Spleen (tissue), 11 donors: ENCODE results near the gene IBA57. TPM values are rescaled to one million over a fixed set of nuclear protein-coding genes. Genes with fewer than 3 reads are reported as not detected.

ENCODE experiments used
- DNase-seq: peaks from one replicate; pipeline ENCODE4 v3.0.0-alpha.2; 2020
- H3K27ac ChIP-seq, 8 donors: fragments of 200-600 bp; sonication (generic) in 7 of 8; 1 replicate in 4 of 8; 2 replicates in 4 of 8; pipeline versions ENCODE4 v1.5.0 to v1.8.0; 2016 to 2021; ENCODE audit warnings: inconsistent platforms in 4 of 8, mild to moderate bottlenecking in 4 of 8, moderate library complexity in 1 of 8
- H3K27me3 ChIP-seq, 7 donors: fragments of 200-600 bp; sonication (generic) in 6 of 7; replicated peaks in 1 of 7; 1 replicate in 4 of 7; 2 replicates in 3 of 7; pipeline versions ENCODE4 v1.5.0 to v1.8.0; 2016 to 2021; ENCODE audit warnings: inconsistent platforms in 3 of 7, mild to moderate bottlenecking in 1 of 7
- H3K36me3 ChIP-seq, 6 donors: fragments of 200-600 bp; sonication (generic) in 5 of 6; 1 replicate in 4 of 6; 2 replicates in 2 of 6; pipeline versions ENCODE4 v1.5.0 to v1.8.0; 2016 to 2021; ENCODE audit warnings: inconsistent platforms in 2 of 6
- H3K4me1 ChIP-seq, 6 donors: fragments of 200-600 bp; sonication (generic) in 5 of 6; 1 replicate in 3 of 6; 2 replicates in 3 of 6; pipeline versions ENCODE4 v1.5.0 to v1.8.0; 2016 to 2021; ENCODE audit warnings: inconsistent platforms in 3 of 6
- H3K4me3 ChIP-seq, 8 donors: fragments of 200-600 bp; sonication (generic) in 7 of 8; 1 replicate in 4 of 8; 2 replicates in 4 of 8; pipeline versions ENCODE4 v1.5.0 to v1.8.0; 2016 to 2021; ENCODE audit warnings: inconsistent platforms in 4 of 8, mild to moderate bottlenecking in 4 of 8, moderate library complexity in 2 of 8
- H3K9me3 ChIP-seq, 8 donors: fragments of 200-600 bp; sonication (generic) in 7 of 8; 1 replicate in 4 of 8; 2 replicates in 4 of 8; pipeline versions ENCODE4 v1.5.0 to v1.8.0; 2016 to 2021; ENCODE audit warnings: inconsistent platforms in 4 of 8
- CTCF ChIP-seq, 11 experiments: fragments of 200-600 bp in 7 of 11; fragments of 450-650 bp in 4 of 11; sonication (generic) in 4 of 11; IDR thresholded peaks in 8 of 11; conservative IDR thresholded peaks in 3 of 11; 1 replicate in 7 of 11; 2 replicates in 4 of 11; pipeline versions ENCODE4 v1.4.0 to v1.8.0; 2016 to 2021; ENCODE audit warnings: antibody characterized with exemption in 11 of 11, inconsistent platforms in 4 of 11, mild to moderate bottlenecking in 1 of 11
- POLR2A ChIP-seq, 3 donors: fragments of 450-650 bp; IDR thresholded peaks; one replicate each; pipeline ENCODE4 v1.5.1; 2017; ENCODE audit warnings: antibody characterized with exemption in 3 of 3, mild to moderate bottlenecking in 1 of 3
- POLR2AphosphoS5 ChIP-seq, 3 donors: sonication (generic); formaldehyde crosslinking; IDR thresholded peaks; one replicate each; pipeline ENCODE4 v1.5.1; 2017; ENCODE audit warnings: antibody characterized with exemption in 3 of 3
- WGBS, 5 donors: extraction: QIAGEN DNeasy Blood & Tissue Kit in 3 of 5; methylation state at CpG; one replicate each; pipeline versions ENCODE4 v1.1.5 to v1.1.7; 2013 to 2018; 5-methylcytosine and 5-hydroxymethylcytosine counted together
- intact Hi-C: fragments of 100-400 bp; cut with DNase I; formaldehyde crosslinking; loops from one replicate; pipeline ENCODE4 v1.15.0; 2023; ENCODE audit warnings: low total_unique reads
- polyA plus RNA-seq, 3 donors: library from polyadenylated mRNA; stranded (reverse); fragments of 200-250 nt; gene quantifications; one replicate each; pipeline ENCODE4 v1.2.1, GENCODE V29; 2013
- total RNA-seq, 7 donors: library from RNA; depleted of rRNA in 3 of 7; stranded (reverse); fragments of >200 nt in 3 of 7; fragmentation: NEBNext Ultra II Directional in 4 of 7; extraction: Animal tissue kit (Norgen Biotek cat#: 25700) in 4 of 7; gene quantifications; one replicate each; pipeline versions ENCODE4 v1.1.0 to v1.2.1, GENCODE V29; 2016 to 2021
- donor health status: healthy with polysubstance abuse.
- donor health status: DM: no; HTN: no; CAD: no; lungs with moderate emphysema.
- donor health status: DM: no; HTN: no; CAD: no.
- donor health status: Bipolar disorder and iron deficiency.
- donor health status: healthy.
- donor health status: DM: no; HTN: no; CAD: no.
- donor health status: DM: yes; HTN: yes; CAD: no.

Gene IBA57
- total and polyA plus RNA-seq, 10 donors = 0.59 to 14.7 (median 9.3) TPM

DNA sequence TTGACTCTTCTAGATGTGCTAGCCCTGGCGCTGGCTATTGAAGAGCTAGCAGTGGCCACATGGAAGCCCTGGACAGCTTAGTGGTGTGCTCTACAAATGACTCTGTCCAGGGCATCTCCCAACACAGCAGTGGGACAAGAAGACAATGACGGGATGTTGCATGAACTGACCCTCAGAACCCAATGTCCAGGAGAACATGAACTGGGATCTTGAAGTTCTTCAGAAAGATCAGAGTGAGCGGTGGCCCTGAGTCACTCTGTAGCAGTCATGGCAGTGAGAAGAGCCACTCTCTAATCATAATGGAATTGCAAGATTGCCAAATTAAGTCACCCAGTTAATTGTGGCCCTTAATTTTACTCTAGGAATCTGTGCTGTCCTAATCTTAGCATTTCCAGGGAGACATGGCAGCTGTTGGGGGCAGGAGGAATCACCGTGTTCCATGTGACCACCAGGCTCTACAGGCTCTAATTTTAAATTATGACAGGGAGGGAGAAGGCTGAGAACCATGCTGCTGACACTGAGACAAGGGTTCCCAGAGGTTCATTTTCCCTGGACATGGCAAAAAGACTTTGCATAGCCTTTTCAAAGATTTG lies 32.0 kb downstream of the IBA57 start:
- Histone ChIP-seq H3K27me3 (no peaks in the 10 kb centered on the region), H3K9me3 (peaks cover 9 to 26% (median 21%) of the 10 kb centered on the region in 8 donors), H3K27ac (no peak overlapping the region), H3K36me3 (peaks cover 0 to 5% (median 0%) of the 10 kb centered on the region in 6 donors), H3K4me3 (no peak overlapping the region), H3K4me1 (peaks cover 0 to 2% (median 0%) of the 10 kb centered on the region in 6 donors)
- peak; percentile 5 for DNase-seq
- TF ChIP-seq POLR2A (IDR thresholded peaks at IDR 0.05) = no peak
- TF ChIP-seq POLR2AphosphoS5 (IDR thresholded peaks at IDR 0.05) = no peak
- TF ChIP-seq CTCF (IDR thresholded peaks at IDR 0.05 in 8 of 11, conservative IDR thresholded peaks at IDR 0.05 in 3 of 11) = no peak
- WGBS, 5 donors = 94 to 98% (median 95%) methylated on average over 4 of the region's 4 CpGs
- intact Hi-C loops = no loop called here

GRCh38 chr1:228198977-228199590 lies 33.5 kb downstream of the IBA57 start:
- Histone ChIP-seq H3K27me3 (no peaks in the 10 kb centered on the region), H3K27ac (no peak overlapping the region), H3K36me3 (peaks cover 0 to 5% (median 0%) of the 10 kb centered on the region in 6 donors), H3K9me3 (peaks cover 9 to 26% (median 21%) of the 10 kb centered on the region in 8 donors), H3K4me1 (no peaks in the 10 kb centered on the region), H3K4me3 (no peak overlapping the region)
- intact Hi-C loops = no loop called here
- DNase-seq = no peak
- TF ChIP-seq POLR2AphosphoS5 (IDR thresholded peaks at IDR 0.05) (no peak), CTCF (IDR thresholded peaks at IDR 0.05 in 8 of 11, conservative IDR thresholded peaks at IDR 0.05 in 3 of 11) (no peak), POLR2A (IDR thresholded peaks at IDR 0.05) (no peak)
- 65 to 83% (median 74%) methylated on average over 2 of the region's 2 CpGs for WGBS, 5 donors

DNA sequence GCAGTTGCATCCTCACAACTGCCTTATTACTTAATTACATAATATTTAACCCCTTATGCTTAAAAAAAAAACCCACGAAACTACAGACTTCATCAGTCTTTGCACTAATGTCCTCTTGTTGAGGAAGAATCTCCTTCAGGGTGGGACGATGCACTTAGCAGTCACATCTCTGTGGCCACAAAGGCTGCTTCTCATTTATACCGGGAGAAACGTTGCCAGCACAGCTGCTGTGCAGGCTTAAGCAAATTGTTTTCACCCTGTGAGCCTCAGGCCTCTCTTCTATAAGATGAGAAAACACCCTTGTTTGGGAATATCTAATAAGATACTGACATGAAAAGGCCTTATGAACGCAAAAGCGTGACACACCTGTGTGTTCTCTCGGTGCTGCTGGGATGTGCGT lies 39.4 kb downstream of the IBA57 start:
- no peak for DNase-seq
- Histone ChIP-seq H3K4me3 (no peak overlapping the region), H3K4me1 (peaks cover 4 to 38% (median 13%) of the 10 kb centered on the region in 6 donors), H3K27me3 (peaks cover 0 to 26% (median 0%) of the 10 kb centered on the region in 7 donors), H3K9me3 (peaks cover 0 to 6% (median 3%) of the 10 kb centered on the region in 8 donors), H3K27ac (peak overlapping the region in 4 of 8 donors; percentile 20 to 65 (median 44)), H3K36me3 (no peaks in the 10 kb centered on the region)
- no peak for TF ChIP-seq CTCF (IDR thresholded peaks at IDR 0.05 in 8 of 11, conservative IDR thresholded peaks at IDR 0.05 in 3 of 11)
- no peak for TF ChIP-seq POLR2AphosphoS5 (IDR thresholded peaks at IDR 0.05)
- 57 to 72% (median 62%) methylated on average over 8 of the region's 8 CpGs for WGBS, 5 donors
- intact Hi-C loops = no loop called here
